Measurements from ENCODE around the gene ABCB9. TPM values are rescaled to one million over a fixed set of nuclear protein-coding genes. Genes with fewer than 3 reads are reported as not detected.

ABCB9 gene
- total RNA-seq, 4 donors from 2014 or later, result 0.40 to 15.3 (median 9.2) TPM

DNA sequence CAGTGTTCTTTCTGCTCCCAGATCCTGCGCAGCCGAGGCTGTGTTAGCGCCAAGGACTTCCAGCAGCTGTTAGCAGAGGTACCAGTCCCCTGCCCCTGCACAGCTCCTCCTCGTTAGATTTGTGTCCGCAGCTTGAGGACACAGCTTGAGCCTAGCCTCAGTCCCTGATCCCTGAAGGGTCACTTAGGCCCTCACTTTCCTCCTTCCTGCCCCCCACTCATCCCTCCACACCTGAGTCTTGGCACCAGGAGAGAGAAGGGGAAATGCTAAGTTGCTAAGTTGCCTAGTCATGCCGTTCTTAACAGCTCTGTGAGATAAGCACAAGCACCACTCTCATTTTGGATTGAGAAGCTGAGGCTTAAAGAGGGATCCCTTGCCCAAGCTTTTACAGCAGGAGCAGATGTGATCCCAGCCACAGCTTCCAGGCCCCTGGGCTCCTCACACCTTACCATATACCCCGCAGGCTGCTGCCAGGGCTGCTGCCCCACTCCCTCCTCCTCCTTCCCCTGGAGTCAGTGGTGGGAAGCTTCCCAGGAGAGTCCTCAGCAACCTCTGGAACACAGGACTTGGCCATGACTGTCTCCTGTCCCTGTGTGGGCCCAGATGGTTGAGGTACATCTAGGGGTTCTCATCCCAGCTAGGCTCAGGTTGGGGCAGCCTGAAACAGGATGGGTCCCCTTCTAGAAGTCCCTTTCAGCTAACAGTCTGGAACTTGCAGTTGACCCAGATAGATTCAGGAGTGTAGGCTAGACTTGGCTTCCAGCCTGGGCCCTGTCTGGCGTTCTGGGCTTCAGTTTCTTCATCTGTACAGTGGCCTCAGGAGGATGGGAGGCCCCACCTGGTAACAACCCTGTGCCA lies 9.8 kb upstream of the ABCB9 start:
- TF ChIP-seq, protein P1, sequence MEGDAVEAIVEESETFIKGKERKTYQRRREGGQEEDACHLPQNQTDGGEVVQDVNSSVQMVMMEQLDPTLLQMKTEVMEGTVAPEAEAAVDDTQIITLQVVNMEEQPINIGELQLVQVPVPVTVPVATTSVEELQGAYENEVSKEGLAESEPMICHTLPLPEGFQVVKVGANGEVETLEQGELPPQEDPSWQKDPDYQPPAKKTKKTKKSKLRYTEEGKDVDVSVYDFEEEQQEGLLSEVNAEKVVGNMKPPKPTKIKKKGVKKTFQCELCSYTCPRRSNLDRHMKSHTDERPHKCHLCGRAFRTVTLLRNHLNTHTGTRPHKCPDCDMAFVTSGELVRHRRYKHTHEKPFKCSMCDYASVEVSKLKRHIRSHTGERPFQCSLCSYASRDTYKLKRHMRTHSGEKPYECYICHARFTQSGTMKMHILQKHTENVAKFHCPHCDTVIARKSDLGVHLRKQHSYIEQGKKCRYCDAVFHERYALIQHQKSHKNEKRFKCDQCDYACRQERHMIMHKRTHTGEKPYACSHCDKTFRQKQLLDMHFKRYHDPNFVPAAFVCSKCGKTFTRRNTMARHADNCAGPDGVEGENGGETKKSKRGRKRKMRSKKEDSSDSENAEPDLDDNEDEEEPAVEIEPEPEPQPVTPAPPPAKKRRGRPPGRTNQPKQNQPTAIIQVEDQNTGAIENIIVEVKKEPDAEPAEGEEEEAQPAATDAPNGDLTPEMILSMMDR (IDR thresholded peaks at IDR 0.05), result no peak
- TF ChIP-seq POLR2AphosphoS5 (IDR thresholded peaks at IDR 0.05) (no peak), EP300 (IDR thresholded peaks at IDR 0.05; ENCODE audit: low read depth) (no peak), POLR2A (IDR thresholded peaks at IDR 0.05) (no peak)
- 11% methylated on average over 8 of the region's 8 CpGs; no CpG with 5 or more reads in 1 of the 2 donors for whole genome bisulfite sequencing, 2 donors (ENCODE audit: low coverage in 1 of 2)
- peak overlapping the region; percentile 97 to 99 (median 98) for H3K27ac ChIP-seq
- in situ Hi-C loops (cut with MboI; ENCODE audit: low pct_ligation_motif_present in 1 of 4, low pct_unique_long_range_greater_than_20kb in 1 of 4, low sequenced_read_pairs in 3 of 4), result loop anchor here in 2 of 4 donors (10.0 kb wide), 1 partner anchor 259 kb away; the partner anchor contains the start of genes MPHOSPH9 (in 2 of the 2) and MTRFR (in 2 of the 2)
- intact Hi-C loops (cut with DNase I; ENCODE audit: low total_unique reads), result loop anchor here (10.0 kb wide), 1 partner anchor 259 kb away; the partner anchor contains the start of genes MPHOSPH9 and MTRFR
- H3K4me3 ChIP-seq, result peak overlapping the region; percentile 63 to 94 (median 86)
- no peak for DNase-seq
- no peaks in the 10 kb centered on the region for H3K27me3 ChIP-seq
- no peaks in the 10 kb centered on the region for H3K36me3 ChIP-seq
- peaks cover 22 to 43% (median 35%) of the 10 kb centered on the region in 4 donors for H3K4me1 ChIP-seq
- no peaks in the 10 kb centered on the region for H3K9me3 ChIP-seq

DNA sequence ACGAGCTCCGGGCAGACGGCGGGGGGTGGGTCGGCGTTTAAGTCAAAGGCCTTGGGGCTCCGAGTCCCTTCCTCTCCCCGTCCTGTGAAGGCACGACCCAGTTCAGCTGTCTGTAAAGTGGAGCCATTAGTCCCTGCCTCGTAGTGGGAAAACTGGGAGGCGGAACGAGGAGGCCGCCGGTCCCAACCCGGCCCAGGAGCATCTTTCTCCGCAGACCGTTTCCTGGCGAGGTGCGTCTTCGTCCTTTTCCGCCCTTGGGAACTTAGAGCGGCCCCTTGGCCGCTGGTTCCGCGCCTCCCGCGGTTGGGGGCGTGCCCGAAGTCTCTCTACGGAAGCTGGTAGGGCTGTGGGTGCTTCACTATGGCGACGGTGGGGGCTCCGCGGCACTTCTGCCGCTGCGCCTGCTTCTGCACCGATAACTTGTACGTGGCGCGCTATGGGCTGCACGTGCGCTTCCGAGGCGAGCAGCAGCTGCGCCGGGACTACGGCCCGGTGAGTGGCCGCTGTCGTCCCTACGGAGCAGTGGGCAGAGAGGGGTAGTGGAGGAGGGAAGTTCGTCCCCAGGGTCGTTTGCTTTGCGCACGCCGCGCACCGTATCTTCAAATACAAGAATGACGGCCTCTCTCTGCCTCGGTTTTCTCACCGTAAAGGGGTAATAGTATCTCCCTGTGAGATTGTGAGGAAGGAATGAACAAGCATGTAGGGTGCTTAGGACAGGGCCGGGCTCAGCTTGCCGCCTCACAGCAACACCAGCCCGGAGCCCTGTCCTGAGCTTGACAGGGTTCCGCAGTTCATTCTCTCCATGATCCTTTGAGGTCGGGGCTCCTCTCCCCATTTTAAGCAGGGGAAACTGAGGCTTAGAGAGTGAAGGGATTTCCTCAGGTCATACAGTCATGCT lies 8.9 kb upstream of the ABCB9 start, which contains the start of gene OGFOD2:
TSS of gene OGFOD2 (plus strand) at position 353 of the 898 bp plus-strand sequence. CDS start at position 361, 8 bp downstream.
- H3K4me1 ChIP-seq, result peaks cover 22 to 45% (median 35%) of the 10 kb centered on the region in 4 donors
- intact Hi-C loops (cut with DNase I; ENCODE audit: low total_unique reads) (loop anchor here (10.0 kb wide), 1 partner anchor 260 kb away; the partner anchor contains the start of genes MPHOSPH9 and MTRFR), in situ Hi-C loops (cut with MboI; ENCODE audit: low pct_ligation_motif_present in 1 of 4, low pct_unique_long_range_greater_than_20kb in 1 of 4, low sequenced_read_pairs in 3 of 4) (loop anchor here in 3 of 4 donors (10.0 to 25.0 kb wide), 2 partner anchors 260 to 338 kb away; partner anchors contain the start of genes MPHOSPH9 (in 2 of the 3) and MTRFR (in 2 of the 3))

DNA sequence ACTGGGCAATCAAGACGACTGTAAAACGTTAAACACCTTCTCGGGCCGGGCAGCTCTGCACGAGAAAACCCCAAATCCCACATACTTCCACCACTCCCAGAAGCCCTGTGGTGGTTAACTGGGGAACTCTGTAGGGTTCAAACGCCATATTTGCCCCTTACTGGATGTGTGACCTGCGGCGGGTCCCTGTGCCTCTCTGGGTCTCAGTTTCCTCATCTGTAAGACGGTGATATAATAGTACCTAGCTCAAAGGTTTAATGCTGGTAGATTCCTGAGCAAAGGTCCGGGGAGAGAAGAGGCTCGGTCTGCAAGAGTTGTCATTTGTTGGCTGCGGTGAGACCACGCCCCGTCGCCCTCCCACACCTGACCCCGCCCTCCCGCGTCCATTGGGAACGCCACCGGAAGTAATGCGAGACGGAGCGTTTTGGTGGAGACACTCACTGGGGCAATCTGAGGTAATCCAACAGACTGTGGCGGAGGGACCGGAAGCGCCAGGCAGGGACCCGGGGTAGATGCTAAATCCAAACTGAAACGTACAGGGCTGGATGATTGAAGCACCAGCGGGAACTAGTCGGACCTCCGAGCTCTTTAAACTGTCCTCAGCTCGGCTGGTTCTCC lies 8.1 kb upstream of the ABCB9 start:
- Histone ChIP-seq H3K9me3 (no peaks in the 10 kb centered on the region), H3K4me3 (peak overlapping the region; percentile 63 to 94 (median 86)), H3K27me3 (no peaks in the 10 kb centered on the region), H3K4me1 (peaks cover 16 to 46% (median 29%) of the 10 kb centered on the region in 4 donors), H3K36me3 (no peaks in the 10 kb centered on the region), H3K27ac (peak overlapping the region; percentile 97 to 99 (median 98))
- intact Hi-C loops (cut with DNase I; ENCODE audit: low total_unique reads) (loop anchor here (10.0 kb wide), 1 partner anchor 260 kb away; the partner anchor contains the start of genes MPHOSPH9 and MTRFR), in situ Hi-C loops (cut with MboI; ENCODE audit: low pct_ligation_motif_present in 1 of 4, low pct_unique_long_range_greater_than_20kb in 1 of 4, low sequenced_read_pairs in 3 of 4) (loop anchor here in 3 of 4 donors (10.0 to 25.0 kb wide), 2 partner anchors 260 to 337 kb away; partner anchors contain the start of genes MPHOSPH9 (in 2 of the 3) and MTRFR (in 2 of the 3))
- peak; percentile 99 for DNase-seq
- TF ChIP-seq POLR2AphosphoS5 (IDR thresholded peaks at IDR 0.05) (peak in 2 of 3 donors; percentile 60 to 79), EP300 (IDR thresholded peaks at IDR 0.05; ENCODE audit: low read depth) (no peak), POLR2A (IDR thresholded peaks at IDR 0.05) (peak; percentile 58)
- TF ChIP-seq, protein P1 (IDR thresholded peaks at IDR 0.05), result no peak
- WGBS, 2 donors (ENCODE audit: low coverage in 1 of 2), result 0% methylated on average over 32 of the region's 32 CpGs; no CpG with 5 or more reads in 1 of the 2 donors

More for the DNA sequence above, 8.9 kb upstream of the ABCB9 start, which contains the start of gene OGFOD2:
- no peaks in the 10 kb centered on the region for H3K27me3 ChIP-seq
- H3K36me3 ChIP-seq, result no peaks in the 10 kb centered on the region
- peak; percentile 93 for DNase-seq
- H3K9me3 ChIP-seq, result no peaks in the 10 kb centered on the region
- H3K27ac ChIP-seq, result peak within 1 kb of the TSS; percentile 97 to 99 (median 98)
- TF ChIP-seq EP300 (IDR thresholded peaks at IDR 0.05; ENCODE audit: low read depth) (no peak), POLR2AphosphoS5 (IDR thresholded peaks at IDR 0.05) (peak; percentile 63 to 77 (median 70)), POLR2A (IDR thresholded peaks at IDR 0.05) (peak; percentile 55)
- TF ChIP-seq, protein P1 (IDR thresholded peaks at IDR 0.05), result peak in 1 of 5 experiments; percentile 25
- WGBS, 2 donors (ENCODE audit: low coverage in 1 of 2), result 1% methylated on average over 47 of the region's 66 CpGs; no CpG with 5 or more reads in 1 of the 2 donors
- peak within 1 kb of the TSS; percentile 63 to 94 (median 86) for H3K4me3 ChIP-seq
